GM11168 (cell line): Measurements from ENCODE around the gene PRKRIP1.

Source experiments
- in situ Hi-C: fragments of 300-500 bp; cut with MboI; formaldehyde crosslinking; loops from one replicate; pipeline ENCODE4 v1.12.0; 2022; ENCODE audit warnings: low sequenced_read_pairs; ENCODE audit not compliant: unreplicated experiment

PRKRIP1 gene

GRCh38 chr7:102426268-102427018, 30.3 kb downstream of the PRKRIP1 start:
- in situ Hi-C loops: no loop called here

GRCh38 chr7:102427019-102427405, 30.8 kb downstream of the PRKRIP1 start:
- in situ Hi-C loops: no loop called here

DNA sequence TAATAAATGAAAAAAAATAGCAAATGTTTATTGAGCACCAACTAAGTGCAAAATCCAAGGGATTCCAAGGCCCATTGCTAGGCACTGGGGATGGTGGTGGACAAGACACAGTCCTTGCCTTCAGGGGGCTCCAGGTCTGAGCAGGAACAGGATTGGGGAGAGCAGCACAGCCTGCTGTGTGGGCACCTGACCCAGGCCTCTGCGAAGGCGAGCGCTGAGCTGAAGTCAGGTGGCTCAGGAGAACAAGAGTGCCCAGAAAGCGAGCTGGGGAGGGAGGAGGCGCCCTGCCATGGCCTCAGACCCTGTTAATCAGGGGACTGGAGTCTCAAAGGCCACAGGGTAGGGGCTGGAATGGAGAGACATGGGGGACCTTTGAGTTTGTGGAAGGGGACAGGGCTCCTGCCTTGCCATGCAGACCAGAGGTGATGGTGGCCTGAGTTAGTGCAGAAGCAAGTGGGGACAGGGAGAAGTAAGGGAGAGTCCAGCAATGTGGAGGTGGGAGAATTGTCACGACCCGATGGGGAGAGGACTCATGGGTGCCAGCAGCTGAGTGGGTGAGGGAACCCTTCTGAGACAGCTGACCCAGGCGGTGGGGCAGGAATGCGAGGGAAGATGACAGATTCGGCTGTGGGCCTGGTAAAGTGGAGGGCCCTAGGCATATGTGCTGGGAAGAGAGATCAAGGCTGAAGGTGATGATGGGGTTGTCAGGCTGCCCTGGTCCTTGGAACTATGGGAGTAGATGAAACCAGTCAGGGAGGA, 33.2 kb downstream of the PRKRIP1 start:
- in situ Hi-C loops: no loop called here

- in situ Hi-C loops: no loop called here
Observed at GRCh38 chr7:102431617-102432298, 35.6 kb downstream of the PRKRIP1 start.

GRCh38 chr7:102432442-102433218, 36.5 kb downstream of the PRKRIP1 start:
- in situ Hi-C loops: no loop called here

GRCh38 chr7:102433219-102434038, 37.3 kb downstream of the PRKRIP1 start, which contains the start of gene ORAI2:
TSS of gene ORAI2 (plus strand) at chr7:102433575. CDS start at chr7:102438957, 5,382 bp downstream.
- in situ Hi-C loops: no loop called here

DNA sequence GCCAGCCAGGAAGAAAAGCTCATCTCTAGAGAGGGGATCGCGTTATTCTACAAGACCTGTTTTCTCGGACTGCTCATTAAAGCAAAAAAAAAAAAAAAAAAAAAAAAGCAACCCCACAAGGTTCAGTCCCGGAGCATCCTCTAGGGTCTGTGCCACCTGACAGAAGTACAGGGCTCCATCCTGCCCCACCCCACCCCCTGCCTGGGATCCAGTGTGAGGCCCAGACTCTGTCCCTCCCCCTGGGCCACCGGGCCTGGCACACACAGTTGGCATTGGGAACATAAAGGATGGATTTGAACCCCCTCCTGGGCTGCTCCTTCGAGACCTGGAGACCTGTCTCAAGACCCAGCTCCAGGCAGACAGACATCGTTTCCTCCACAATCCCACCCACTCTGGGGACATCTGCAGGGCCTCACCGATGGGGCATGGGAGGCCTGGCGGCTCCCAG, 37.9 kb downstream of the PRKRIP1 start:
- in situ Hi-C loops: no loop called here

GRCh38 chr7:102436118-102436517, 40.0 kb downstream of the PRKRIP1 start:
- in situ Hi-C loops: no loop called here

- in situ Hi-C loops: no loop called here
Observed at GRCh38 chr7:102439963-102440795, 44.0 kb downstream of the PRKRIP1 start.

DNA sequence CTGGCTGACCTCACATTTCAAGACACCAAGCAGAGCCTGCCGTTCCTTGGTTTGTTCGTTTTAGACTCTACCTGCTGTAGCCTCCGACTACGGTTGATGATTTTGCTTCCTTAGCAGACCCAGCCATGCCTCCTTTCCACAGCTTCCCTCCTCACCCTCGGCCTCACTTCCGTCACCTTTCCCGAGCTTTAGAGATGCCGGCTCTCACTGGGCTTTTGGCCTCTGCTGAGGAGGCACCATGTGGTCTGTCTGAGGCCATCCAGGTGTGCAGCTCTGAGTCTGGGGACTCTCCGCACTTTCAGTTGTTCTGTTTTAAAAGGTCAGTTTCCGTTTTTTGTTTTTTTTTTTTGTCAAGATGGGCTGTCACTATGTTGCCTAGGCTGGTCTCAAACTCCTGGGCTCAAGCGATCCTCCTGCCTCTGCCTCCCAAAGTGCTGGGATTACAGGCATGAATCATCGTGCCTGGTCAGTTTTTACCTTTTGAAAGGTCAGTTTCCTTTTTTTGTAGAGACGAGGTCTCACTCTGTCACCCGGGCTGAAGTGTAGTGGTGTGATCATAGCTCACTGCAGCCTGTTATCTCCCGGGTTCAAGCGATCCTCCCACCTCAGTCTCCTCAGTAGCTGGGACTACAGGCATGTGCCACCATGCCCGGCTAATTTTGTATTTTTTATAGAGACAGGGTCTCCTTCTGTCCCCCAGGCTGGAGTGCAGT, 49.0 kb downstream of the PRKRIP1 start:
- in situ Hi-C loops: no loop called here

- in situ Hi-C loops: no loop called here
Observed at GRCh38 chr7:102445674-102446071, 49.5 kb downstream of the PRKRIP1 start.

DNA sequence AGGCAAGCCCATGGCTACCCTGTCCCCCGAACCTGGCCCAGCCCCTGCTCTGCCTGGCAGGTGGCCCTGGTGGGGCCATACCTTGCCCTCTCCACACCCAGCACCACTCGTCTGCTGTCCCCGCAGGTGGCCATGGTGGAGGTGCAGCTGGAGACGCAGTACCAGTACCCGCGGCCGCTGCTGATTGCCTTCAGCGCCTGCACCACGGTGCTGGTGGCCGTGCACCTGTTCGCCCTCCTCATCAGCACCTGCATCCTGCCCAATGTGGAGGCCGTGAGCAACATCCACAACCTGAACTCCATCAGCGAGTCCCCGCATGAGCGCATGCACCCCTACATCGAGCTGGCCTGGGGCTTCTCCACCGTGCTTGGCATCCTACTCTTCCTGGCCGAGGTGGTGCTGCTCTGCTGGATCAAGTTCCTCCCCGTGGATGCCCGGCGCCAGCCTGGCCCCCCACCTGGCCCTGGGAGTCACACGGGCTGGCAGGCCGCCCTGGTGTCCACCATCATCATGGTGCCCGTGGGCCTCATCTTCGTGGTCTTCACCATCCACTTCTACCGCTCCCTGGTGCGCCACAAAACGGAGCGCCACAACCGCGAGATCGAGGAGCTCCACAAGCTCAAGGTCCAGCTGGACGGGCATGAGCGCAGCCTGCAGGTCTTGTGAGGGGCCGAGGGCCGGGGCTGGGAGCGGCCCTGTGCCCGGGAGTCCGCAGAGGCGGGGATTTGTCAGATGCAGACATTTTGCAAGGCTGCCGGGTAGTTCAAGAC, 50.4 kb downstream of the PRKRIP1 start:
- in situ Hi-C loops: no loop called here

DNA sequence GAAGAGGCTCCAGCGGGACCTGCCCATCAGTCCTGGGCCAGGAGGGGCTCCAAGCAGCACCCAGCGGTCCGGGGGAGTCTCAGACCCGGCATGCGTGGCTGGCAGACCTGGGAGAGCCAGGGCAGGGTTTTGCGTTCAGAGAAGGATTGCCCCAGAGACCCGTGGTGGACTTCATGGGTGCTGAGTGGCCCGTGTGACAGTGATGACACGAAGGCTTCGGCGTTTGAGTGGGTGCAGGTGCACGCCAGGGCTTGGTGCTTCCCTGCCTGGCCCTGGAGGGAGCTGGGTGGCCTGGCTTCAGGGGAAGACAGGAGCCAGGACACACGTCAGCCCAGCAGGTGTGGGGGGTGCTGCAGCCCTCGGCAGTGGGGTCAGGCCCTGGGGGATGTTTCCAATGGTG, 51.1 kb downstream of the PRKRIP1 start:
- in situ Hi-C loops: no loop called here

- in situ Hi-C loops: no loop called here
Observed at GRCh38 chr7:102449136-102449535, 53.0 kb downstream of the PRKRIP1 start.

- in situ Hi-C loops: no loop called here
Observed at GRCh38 chr7:102450242-102450641, 54.1 kb downstream of the PRKRIP1 start.

GRCh38 chr7:102451371-102452054, 55.4 kb downstream of the PRKRIP1 start:
- in situ Hi-C loops: no loop called here

DNA sequence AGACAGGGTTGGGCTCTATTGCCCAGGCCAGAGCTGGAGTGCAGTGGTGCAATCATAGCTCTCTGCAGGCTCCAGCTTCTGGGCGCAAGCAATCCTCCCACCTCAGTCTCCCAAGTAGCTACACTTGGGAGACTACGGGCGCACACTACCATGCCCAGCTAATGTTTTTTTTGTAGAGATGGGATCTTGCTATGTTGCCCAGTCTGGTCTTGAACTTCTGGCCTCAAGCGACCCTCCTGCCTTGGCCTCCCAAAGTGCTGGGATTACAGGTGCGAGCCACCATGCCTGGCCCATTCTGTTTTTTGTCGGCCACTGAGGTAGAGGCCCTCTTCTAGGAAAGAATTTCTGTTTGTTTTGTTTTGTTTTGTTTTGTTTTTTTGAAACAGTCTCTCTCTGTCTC, 56.3 kb downstream of the PRKRIP1 start:
- in situ Hi-C loops: no loop called here
